MM.1S (cell line): Measurements from ENCODE around the gene RAB9A.

Experiments
- CTCF ChIP-seq: fragments of 300-600 bp; sonication (generic); IDR thresholded peaks from 2 replicates; pipeline ENCODE4 v1.5.1; 2016; ENCODE audit warnings: antibody characterized with exemption, low read length, mixed read lengths
- EZH2 ChIP-seq: fragments of 300-600 bp; sonication (generic); optimal IDR thresholded peaks from 2 replicates; pipeline ENCODE3; 2017; ENCODE audit warnings: low read depth, mild to moderate bottlenecking, antibody characterized with exemption, low read length, mixed read lengths
- EZH2phosphoT487 ChIP-seq: fragments of 300-600 bp; sonication (generic); IDR thresholded peaks from 2 replicates; pipeline ENCODE4 v1.6.1; 2018; ENCODE audit warnings: antibody characterized with exemption, low read length

GRCh38 chrX:13685126-13685763 lies 3.7 kb upstream of the RAB9A start:
- TF ChIP-seq CTCF = no peak
- no peak for TF ChIP-seq EZH2phosphoT487
- TF ChIP-seq EZH2 = no peak
